GM13976 (cell line): ENCODE data around the gene ZBTB43.

Experiments
- DNase-seq: peaks from one replicate; pipeline ENCODE4 v3.0.0; 2012; ENCODE audit warnings: low spot score
- in situ Hi-C: fragments of 300-500 bp; cut with MboI; formaldehyde crosslinking; loops from one replicate; pipeline ENCODE4 v1.12.0; 2022; ENCODE audit warnings: low sequenced_read_pairs, mixed read lengths, inconsistent platforms; ENCODE audit not compliant: unreplicated experiment
- TF ChIP-seq, protein P1 (sequence below): IDR thresholded peaks from 2 replicates; pipeline ENCODE4 v1.5.1; 2012; ENCODE audit warnings: borderline replicate concordance, mild to moderate bottlenecking; ENCODE audit not compliant: insufficient read depth; ENCODE audit errors: extremely low read depth, missing control alignments, control extremely low read depth

The ZBTB43 gene

DNA sequence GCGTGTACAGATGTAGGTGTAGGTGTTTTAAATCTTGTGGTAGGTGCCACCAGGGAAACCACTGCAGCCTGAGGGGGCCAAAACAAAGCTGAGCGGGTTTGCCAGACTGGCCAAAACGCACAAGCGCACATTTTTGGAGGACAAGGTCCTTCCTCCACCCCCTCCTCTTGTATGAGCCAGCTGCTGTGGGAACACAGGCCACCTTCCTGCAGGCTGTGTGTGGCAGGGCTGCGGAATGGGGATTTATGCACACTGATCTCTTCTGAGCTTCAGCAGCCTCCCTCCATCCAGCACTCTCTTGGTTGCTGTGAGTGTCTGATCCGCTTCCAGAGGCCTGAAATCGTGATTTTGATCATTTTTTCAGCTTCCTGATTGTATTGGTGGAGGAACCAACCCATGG, 22.4 kb downstream of the ZBTB43 start:
- in situ Hi-C loops: no loop called here
- no peak for DNase-seq
- TF ChIP-seq, protein P1, sequence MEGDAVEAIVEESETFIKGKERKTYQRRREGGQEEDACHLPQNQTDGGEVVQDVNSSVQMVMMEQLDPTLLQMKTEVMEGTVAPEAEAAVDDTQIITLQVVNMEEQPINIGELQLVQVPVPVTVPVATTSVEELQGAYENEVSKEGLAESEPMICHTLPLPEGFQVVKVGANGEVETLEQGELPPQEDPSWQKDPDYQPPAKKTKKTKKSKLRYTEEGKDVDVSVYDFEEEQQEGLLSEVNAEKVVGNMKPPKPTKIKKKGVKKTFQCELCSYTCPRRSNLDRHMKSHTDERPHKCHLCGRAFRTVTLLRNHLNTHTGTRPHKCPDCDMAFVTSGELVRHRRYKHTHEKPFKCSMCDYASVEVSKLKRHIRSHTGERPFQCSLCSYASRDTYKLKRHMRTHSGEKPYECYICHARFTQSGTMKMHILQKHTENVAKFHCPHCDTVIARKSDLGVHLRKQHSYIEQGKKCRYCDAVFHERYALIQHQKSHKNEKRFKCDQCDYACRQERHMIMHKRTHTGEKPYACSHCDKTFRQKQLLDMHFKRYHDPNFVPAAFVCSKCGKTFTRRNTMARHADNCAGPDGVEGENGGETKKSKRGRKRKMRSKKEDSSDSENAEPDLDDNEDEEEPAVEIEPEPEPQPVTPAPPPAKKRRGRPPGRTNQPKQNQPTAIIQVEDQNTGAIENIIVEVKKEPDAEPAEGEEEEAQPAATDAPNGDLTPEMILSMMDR: no peak

DNA sequence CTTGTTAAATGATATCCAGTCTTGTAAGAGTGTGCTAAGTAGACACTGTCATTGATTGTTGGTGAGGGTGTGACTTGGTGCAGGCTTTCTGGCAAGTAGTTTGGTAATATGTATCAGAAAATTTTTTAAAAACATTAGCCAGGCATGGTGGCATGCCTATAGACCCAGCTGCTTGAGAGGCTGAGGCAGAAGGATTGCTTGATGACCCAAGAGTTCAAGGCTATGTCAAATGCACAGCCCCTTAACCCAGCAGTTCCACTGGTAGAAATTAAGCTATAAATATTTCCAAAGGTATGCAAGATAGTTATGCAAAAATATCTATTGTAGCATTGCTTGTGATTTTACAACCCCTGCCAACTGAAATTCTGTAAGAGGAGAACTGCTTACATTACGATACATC, 24.2 kb downstream of the ZBTB43 start:
- TF ChIP-seq, protein P1: no peak
- no peak for DNase-seq
- in situ Hi-C loops: no loop called here

DNA sequence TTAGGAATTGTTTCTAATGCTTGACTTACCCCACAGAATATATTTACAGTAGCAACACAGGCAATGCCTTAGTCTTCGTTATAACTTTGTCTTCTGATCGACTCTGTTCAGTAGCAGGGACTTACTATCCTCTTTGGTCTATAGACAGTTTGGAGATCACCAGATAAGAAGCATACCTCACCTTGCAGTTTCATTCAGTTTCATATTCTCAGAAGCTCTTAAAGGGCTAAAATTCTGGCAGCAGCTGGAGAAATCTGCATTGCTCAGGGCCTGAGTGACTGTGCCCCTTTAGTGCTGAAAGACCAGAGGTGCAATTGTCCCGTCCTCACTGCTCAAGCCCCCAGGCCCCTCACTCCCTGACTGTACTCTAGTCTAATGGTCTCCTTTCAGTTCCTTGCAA, 26.0 kb downstream of the ZBTB43 start:
- TF ChIP-seq, protein P1: no peak
- in situ Hi-C loops: no loop called here
- no peak for DNase-seq

DNA sequence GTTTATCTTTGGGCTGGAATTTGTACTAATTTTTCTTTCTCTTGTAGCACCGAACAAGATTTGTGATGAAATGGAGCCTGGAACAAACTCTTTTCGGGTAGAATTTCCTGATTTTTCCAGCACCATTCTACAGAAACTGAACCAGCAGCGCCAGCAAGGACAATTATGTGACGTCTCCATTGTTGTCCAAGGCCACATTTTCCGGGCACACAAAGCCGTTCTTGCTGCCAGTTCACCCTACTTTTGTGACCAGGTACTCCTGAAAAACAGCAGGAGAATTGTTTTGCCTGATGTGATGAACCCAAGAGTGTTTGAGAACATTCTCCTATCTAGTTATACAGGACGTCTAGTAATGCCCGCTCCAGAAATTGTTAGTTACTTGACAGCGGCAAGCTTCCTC, 27.6 kb downstream of the ZBTB43 start:
- DNase-seq: no peak
- TF ChIP-seq, protein P1: no peak
- in situ Hi-C loops: no loop called here

DNA sequence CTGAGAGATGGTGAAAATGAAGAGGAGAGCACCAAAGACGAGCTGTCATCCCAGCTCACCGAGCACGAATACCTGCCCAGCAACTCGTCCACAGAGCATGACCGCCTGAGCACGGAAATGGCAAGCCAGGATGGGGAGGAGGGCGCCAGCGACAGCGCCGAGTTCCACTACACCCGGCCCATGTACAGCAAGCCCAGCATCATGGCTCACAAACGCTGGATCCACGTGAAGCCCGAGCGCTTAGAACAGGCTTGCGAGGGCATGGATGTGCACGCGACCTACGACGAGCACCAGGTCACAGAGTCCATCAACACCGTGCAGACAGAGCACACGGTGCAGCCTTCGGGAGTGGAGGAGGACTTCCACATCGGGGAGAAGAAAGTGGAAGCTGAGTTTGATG, 28.2 kb downstream of the ZBTB43 start:
- in situ Hi-C loops: no loop called here
- TF ChIP-seq, protein P1: no peak

DNA sequence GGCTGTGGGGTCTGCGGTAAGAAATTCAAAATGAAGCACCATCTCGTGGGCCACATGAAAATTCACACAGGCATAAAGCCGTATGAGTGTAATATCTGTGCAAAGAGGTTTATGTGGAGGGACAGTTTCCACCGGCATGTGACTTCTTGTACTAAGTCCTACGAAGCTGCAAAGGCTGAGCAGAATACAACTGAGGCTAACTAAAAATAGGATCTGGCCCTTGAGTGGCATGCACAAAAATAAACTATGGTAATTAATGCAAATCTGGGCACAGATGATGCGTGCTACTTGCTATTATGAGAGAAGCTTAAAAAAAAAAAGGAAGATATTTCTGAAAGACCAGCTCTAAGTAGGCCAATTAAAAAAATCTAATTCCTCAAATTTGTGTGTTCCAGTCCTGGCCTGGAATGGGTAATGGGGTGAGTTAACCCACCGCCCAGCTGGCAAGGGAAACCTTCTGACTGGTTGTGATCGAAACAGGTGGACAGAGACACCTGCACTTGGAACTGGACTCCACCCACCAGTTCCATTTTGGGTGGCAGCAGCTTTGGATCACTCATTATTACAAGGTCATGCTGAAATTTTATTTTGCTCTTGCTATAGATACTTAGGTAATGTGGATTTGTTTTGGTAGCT, 29.0 kb downstream of the ZBTB43 start:
- DNase-seq: no peak
- in situ Hi-C loops: no loop called here
- TF ChIP-seq, protein P1: no peak

More for the DNA sequence above, 28.2 kb downstream of the ZBTB43 start:
- DNase-seq: no peak

DNA sequence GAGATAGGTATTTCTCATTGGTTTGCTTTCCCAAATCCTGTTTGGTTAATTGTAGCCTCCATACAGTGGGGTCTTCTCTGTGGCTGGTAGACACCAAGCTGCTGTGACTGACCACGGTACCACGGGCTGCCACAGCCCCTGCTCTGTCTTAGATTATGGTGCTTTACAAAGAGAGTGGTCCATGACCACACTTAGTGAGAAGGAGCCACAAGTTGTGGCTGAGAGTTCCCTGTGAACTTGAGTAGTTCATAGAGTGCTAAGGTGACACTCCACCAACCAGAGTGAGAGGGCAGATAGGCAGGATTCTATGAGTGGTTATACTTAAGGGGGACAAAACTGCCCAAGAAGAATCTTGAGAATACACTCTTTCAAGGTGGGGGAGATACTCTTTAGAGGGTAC, 29.8 kb downstream of the ZBTB43 start:
- TF ChIP-seq, protein P1: no peak
- in situ Hi-C loops: no loop called here
- no peak for DNase-seq
